Activated CD4-positive, alpha-beta T cell treated with anti-CD3 and anti-CD28 coated beads, Interleukin-2, amount 50 U/mL, for 1 hour (primary cell): ENCODE data around the gene GRIN3B.

ENCODE experiments used
- DNase-seq: peaks from one replicate; pipeline ENCODE4 v3.0.0-alpha.2; 2020

GRIN3B gene

DNA sequence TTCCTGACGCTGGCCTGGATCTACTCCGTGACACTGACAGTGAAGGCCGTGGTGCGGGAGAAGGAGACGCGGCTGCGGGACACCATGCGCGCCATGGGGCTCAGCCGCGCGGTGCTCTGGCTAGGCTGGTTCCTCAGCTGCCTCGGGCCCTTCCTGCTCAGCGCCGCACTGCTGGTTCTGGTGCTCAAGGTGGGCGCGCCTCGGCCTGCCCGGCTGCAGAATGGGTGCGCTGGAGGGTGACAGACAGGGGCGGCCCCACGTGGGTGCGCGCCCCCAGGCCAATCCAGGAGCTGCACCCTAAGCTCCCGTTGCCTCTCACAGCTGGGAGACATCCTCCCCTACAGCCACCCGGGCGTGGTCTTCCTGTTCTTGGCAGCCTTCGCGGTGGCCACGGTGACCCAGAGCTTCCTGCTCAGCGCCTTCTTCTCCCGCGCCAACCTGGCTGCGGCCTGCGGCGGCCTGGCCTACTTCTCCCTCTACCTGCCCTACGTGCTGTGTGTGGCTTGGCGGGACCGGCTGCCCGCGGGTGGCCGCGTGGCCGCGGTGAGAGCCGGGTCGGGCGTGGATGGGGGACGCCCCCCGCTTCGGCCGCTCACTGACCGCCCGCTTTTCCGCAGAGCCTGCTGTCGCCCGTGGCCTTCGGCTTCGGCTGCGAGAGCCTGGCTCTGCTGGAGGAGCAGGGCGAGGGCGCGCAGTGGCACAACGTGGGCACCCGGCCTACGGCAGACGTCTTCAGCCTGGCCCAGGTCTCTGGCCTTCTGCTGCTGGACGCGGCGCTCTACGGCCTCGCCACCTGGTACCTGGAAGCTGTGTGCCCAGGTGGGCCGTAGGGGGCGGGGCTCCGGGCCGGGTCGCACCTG, 46.8 kb downstream of the GRIN3B start:
- DNase-seq, result no peak

DNA sequence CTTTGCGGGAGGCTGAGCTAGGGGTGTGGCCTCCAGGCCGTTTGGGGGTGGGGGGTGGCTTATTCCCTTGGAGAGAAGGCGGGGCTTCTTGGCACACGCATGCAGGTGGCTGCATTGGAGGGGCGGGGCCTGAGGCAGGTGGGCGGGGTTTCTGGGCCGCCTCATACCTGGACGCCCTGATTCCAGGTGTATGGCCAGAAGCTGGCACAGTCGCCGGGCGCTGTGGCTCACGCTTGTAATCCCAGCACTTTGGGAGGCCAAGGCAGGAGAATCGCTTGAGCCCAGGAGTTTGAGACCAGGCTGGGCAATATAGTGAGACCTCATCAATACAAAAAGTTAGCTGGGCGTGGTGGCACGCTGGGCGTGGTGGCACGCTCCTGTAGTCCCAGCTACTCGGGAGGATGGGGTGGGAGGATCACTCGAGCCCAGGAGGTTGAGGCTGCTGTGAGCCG, 47.5 kb downstream of the GRIN3B start:
- DNase-seq, result no peak

DNA sequence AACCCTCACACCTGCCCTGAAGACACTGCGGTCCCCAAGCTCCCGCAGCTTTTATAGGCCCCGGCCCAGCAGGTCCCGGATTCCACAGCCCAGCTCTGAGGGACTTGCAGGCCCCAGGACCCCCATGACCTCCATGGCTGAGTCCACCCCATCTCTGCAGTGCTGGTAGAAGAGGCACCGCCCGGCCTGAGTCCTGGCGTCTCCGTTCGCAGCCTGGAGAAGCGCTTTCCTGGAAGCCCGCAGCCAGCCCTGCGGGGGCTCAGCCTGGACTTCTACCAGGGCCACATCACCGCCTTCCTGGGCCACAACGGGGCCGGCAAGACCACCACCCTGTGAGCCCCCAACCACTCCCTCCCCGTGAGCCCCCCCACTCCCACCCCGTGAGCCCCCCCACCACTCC, 48.9 kb downstream of the GRIN3B start:
- DNase-seq, result no peak

DNA sequence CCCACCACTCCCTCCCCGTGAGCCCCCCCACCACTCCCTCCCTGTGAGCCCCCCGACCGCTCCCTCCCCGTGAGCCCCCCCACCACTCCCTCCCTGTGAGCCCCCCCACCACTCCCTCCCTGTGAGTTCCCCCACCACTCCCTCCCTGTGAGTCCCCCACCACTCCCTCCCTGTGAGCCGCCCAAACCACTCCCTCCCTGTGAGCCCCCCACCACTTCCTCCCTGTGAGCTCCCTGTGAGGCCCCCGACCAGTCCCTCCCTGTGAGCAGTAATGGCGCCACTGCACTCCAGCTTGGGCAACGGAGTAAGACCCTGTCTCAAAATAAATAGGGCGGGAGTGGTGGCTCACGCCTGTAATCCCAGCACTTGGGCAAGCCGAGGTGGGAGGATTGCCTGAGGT, 49.6 kb downstream of the GRIN3B start:
- no peak for DNase-seq

DNA sequence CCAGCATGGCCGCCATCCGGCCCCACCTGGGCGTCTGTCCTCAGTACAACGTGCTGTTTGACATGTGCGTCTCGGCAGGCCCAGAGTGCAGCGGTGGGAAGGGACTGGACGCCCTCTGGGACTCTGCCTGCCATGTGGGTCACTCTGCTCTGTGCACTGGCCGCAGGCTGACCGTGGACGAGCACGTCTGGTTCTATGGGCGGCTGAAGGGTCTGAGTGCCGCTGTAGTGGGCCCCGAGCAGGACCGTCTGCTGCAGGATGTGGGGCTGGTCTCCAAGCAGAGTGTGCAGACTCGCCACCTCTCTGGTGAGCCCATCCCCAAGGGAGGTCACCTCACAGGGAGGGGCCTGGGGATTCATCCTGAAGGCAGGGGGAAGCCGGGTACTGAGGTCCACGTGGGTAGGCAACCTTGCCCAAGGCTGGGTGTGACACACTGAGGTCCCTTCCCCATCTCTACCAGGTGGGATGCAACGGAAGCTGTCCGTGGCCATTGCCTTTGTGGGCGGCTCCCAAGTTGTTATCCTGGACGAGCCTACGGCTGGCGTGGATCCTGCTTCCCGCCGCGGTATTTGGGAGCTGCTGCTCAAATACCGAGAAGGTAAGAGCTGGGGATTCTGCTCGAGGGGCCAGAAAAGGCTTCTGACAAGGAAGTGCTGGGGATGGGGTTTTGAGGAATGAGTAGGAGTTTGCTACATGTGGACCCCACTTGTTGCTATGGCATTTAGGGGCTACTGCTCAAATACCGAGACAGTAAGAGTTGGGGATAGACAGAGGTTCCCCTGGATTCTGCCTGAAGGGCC, 51.0 kb downstream of the GRIN3B start:
- DNase-seq, result no peak

DNA sequence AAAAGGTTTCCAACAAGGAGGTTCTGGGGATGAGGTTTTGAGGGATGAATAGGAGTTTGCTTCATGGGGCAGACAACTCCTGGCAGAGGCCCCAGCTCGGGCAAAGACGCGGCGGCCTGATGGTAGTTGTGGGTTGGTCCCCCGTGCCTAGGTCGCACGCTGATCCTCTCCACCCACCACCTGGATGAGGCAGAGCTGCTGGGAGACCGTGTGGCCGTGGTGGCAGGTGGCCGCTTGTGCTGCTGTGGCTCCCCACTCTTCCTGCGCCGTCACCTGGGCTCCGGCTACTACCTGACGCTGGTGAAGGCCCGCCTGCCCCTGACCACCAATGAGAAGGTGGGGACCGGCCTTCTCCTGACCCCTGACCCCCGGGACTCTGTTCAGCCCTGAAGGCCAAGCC, 51.6 kb downstream of the GRIN3B start:
- DNase-seq, result no peak

DNA sequence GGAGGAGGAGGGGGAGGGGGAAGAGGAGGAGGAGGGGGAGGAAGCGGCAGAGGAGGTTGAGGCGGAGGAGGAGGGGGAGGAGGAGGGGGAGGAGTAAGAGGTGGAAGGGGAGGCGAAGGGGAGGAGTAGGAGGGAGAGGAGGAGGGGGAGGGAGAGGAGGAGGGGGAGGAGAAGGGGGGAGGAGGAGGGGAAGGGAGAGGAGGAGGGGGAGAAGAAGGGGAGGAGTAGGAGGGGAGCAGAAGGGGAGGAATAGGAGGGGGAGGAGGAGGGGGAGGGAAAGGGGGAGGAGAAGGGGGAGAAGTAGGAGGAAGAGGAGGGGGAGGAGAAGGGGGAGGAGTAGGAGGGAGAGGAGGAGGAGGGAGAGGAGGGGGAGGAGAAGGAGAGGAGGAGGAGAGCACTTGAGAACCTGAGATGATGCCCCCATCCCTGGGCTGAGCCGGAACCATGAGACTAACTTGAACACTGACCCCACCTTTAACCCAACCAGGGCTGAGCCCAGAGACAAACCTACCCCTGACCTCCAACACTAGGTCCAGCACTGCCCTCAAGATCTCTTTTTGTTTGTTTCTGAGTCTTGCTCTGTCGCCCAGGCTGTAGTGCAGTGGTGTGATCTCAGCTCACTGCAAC, 52.2 kb downstream of the GRIN3B start:
- no peak for DNase-seq

DNA sequence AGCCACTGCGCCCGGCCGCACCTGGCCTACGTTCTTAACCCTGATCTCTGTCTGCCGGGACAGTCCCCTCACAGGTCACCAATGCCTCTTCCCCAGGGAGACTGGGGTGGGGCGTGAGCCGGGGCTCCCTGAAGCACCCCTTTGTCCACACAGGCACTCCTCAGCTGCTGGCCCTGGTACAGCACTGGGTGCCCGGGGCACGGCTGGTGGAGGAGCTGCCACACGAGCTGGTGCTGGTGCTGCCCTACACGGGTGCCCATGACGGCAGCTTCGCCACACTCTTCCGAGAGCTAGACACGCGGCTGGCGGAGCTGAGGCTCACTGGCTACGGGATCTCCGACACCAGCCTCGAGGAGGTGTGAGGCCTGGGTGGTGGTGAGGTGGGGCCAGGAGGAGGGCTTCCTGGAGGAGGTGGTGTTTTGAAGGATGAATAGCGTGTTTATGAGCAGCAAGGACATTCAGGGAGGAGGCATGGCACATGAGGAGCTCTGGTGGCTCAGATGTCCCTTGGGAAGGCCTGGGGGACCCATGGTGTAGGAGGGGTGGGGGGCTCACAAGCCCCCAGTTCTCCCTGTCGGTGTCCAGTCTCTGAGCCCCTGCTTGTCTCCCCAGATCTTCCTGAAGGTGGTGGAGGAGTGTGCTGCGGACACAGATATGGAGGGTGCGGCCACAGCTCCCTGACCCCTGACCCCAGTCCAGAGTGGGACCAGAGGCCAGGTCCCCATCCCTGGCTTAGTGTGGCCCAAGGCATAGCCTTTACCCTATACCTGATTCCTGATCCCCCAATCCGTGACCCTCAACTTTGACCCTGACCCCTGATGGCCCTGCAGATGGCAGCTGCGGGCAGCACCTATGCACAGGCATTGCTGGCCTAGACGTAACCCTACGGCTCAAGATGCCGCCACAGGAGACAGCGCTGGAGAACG, 53.2 kb downstream of the GRIN3B start:
- no peak for DNase-seq

DNA sequence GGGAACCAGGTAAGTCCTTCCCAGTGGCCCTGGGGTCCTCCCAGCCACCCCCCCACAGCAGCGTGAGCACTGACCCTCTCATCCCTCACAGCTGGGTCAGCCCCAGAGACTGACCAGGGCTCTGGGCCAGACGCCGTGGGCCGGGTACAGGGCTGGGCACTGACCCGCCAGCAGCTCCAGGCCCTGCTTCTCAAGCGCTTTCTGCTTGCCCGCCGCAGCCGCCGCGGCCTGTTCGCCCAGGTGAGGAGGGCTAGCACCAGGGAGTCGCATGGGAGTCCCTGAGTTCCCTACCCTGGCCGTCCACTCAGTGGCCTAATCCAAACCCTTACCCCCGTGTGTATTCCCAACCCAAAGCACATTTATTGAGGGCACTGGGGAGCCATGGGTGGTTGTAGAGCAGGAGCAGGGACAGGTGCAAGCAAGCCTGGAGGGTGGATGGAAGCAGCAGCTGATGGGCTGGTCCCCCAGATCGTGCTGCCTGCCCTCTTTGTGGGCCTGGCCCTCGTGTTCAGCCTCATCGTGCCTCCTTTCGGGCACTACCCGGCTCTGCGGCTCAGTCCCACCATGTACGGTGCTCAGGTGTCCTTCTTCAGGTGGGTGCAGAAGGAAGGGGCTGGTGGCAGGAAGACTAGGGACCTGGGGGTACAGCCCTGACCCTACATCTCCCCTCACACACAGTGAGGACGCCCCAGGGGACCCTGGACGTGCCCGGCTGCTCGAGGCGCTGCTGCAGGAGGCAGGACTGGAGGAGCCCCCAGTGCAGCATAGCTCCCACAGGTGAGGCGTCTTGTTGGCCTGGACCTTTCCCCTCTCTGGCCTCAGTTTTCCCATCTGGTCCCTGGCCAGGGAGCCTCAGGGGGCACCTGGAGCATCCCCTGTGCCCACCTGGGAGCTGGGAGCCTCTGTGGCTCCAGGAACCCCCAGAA, 54.1 kb downstream of the GRIN3B start:
- DNase-seq, result no peak

DNA sequence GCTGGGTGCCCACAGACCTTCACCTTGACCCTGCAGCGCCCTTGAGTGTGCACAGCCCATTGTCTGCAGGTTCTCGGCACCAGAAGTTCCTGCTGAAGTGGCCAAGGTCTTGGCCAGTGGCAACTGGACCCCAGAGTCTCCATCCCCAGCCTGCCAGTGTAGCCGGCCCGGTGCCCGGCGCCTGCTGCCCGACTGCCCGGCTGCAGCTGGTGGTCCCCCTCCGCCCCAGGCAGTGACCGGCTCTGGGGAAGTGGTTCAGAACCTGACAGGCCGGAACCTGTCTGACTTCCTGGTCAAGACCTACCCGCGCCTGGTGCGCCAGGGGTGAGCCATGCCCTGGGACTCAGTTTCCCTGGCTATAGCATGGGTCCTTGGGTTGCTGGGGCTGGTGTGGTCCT, 54.8 kb downstream of the GRIN3B start:
- no peak for DNase-seq

DNA sequence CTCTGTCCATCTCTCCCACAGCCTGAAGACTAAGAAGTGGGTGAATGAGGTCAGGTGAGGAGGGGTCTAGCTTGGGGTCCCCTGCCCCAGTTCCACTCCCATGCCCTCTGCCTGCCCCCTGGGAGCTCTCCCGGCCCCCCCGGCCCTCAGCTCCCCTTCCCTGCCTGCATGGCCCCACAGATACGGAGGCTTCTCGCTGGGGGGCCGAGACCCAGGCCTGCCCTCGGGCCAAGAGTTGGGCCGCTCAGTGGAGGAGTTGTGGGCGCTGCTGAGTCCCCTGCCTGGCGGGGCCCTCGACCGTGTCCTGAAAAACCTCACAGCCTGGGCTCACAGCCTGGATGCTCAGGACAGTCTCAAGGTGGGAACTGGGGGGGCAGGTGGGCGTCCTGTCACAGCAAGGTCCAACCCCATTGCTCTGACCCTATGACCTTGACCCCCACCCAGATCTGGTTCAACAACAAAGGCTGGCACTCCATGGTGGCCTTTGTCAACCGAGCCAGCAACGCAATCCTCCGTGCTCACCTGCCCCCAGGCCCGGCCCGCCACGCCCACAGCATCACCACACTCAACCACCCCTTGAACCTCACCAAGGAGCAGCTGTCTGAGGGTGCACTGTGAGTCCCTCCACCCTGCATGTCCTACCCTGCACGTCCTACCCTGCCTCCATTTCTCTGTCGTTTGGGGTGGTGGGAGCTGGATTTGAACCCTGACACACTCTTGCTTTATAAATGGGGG, 55.8 kb downstream of the GRIN3B start:
- DNase-seq, result no peak

DNA sequence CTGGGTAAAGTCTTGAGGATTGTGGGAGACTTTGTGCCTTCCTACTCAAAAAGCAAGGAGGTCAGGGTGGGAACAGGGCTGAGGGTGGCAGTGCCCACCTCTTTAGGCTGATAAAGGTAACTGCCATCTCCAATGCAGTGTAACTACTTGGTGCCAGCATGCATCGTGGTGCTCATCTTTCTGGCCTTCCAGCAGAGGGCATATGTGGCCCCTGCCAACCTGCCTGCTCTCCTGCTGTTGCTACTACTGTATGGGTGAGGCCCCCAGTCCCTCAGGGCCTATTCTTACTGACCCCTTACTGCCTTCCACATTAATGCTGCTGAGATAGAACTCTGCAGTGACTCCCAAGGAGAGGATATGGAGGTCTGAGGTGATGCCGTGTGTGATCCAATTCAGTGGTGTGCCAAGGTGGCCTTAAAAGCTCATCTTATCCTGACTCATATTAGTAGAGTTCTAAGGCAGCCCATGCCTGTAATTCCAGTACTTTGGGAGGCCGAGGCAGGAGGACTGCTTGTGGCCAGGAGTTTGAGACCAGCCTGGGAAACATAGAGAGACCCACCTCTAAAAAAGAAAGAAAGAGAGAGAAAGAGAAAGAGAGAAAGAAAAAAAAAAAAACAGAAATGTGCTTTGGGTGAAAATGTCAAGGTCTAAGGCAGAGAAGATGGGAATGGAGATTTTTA, 57.1 kb downstream of the GRIN3B start:
- DNase-seq, result peak; percentile 53

DNA sequence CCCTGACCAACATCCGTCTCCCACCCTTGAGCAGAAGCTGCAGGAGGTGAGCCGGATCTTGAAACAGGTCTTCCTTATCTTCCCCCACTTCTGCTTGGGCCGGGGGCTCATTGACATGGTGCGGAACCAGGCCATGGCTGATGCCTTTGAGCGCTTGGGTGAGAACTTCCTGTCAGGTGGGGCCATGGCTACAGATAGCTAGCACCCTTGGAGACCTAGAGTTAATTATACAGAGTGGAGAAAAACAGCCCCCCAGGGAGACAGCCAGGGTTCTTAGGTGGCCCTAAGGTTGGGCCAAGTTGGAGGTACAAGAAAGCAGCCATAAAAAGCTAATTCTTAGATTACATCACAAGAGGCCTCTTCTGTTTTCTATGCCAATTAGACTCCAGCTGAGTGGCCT, 57.9 kb downstream of the GRIN3B start:
- DNase-seq, result no peak
